Activated CD8-positive, alpha-beta T cell treated with anti-CD3 and anti-CD28 coated beads for 36 hours (primary cell): Measurements from ENCODE around the gene AFF1. TPM values are rescaled to one million over a fixed set of nuclear protein-coding genes. Genes with fewer than 3 reads are reported as not detected.
A peak's percentile ranks its signal among the peaks of the same experiment; 100 is the strongest.

Experiments used
- ATAC-seq: fragments of 200-7000 bp; cut with Tn5 transposase; one replicate; pipeline ENCODE4 v1.10.0; 2021; ENCODE audit warnings: mild to moderate bottlenecking, moderate library complexity
- CTCF ChIA-PET: fragments of 350-600 bp; sonication (Branson Sonifier 250); formaldehyde crosslinking; loops from one replicate; lab custom pipeline; 2021; ENCODE audit warnings: antibody characterized with exemption; lab: Charles Lee
- POLR2A ChIA-PET: fragments of 350-600 bp; sonication (Branson Sonifier 250); formaldehyde crosslinking; loops from one replicate; lab custom pipeline; 2021; ENCODE audit warnings: antibody characterized with exemption; lab: Charles Lee
- DNase-seq: peaks from one replicate; pipeline ENCODE4 v3.0.0-alpha.2; 2020
- H3K27ac Mint-ChIP-seq: one replicate; pipeline ENCODE4 v1.8.0; 2021; ENCODE audit warnings: mild to moderate bottlenecking, mixed read lengths
- H3K27me3 Mint-ChIP-seq: one replicate; pipeline ENCODE4 v1.8.0; 2021; ENCODE audit warnings: mixed read lengths
- H3K36me3 Mint-ChIP-seq: one replicate; pipeline ENCODE4 v1.8.0; 2021; ENCODE audit warnings: low read depth, mixed read lengths
- H3K4me1 Mint-ChIP-seq: one replicate; pipeline ENCODE4 v1.8.0; 2021; ENCODE audit warnings: low read depth, mixed read lengths
- H3K4me3 Mint-ChIP-seq: one replicate; pipeline ENCODE4 v1.8.0; 2021; ENCODE audit warnings: mild to moderate bottlenecking, moderate library complexity, mixed read lengths
- H3K9me3 Mint-ChIP-seq: one replicate; pipeline ENCODE4 v1.8.0; 2021; ENCODE audit warnings: mixed read lengths
- CTCF ChIP-seq: fragments of 200-600 bp; IDR thresholded peaks from one replicate; pipeline ENCODE4 v1.8.0; 2022; ENCODE audit warnings: antibody characterized with exemption, mild to moderate bottlenecking
- intact Hi-C: fragments of 100-400 bp; cut with micrococcal nuclease; formaldehyde crosslinking; loops from one replicate; pipeline ENCODE4 v1.10.0; 2022
- total RNA-seq, 2 experiments: library from RNA; stranded (reverse); gene quantifications; one replicate each; pipeline ENCODE4 v1.2.3, GENCODE V29; 2021

Gene AFF1
- total RNA-seq, 2 experiments from 2014 or later = 40.3 to 45.4 TPM

GRCh38 chr4:86947501-86948120, 12.8 kb downstream of the AFF1 start:
- ChIA-PET POLR2A (interaction anchor here (1.1 kb wide), 1 partner anchor 12 kb away, joined by 5 read pairs; no protein-coding TSS in a partner anchor), CTCF (no interaction called here)
- H3K27me3 Mint-ChIP-seq = no peaks in the 10 kb centered on the region
- ATAC-seq (peak; percentile 34), DNase-seq (no peak)
- intact Hi-C loops = no loop called here
- no peak for TF ChIP-seq CTCF
- H3K9me3 Mint-ChIP-seq = no peaks in the 10 kb centered on the region
- H3K4me3 Mint-ChIP-seq = no peak overlapping the region
- H3K27ac Mint-ChIP-seq = peak overlapping the region; percentile 65
- H3K4me1 Mint-ChIP-seq = peaks cover 36% of the 10 kb centered on the region
- peaks cover 12% of the 10 kb centered on the region for H3K36me3 Mint-ChIP-seq

- ChIA-PET POLR2A (no interaction called here), CTCF (no interaction called here)
- TF ChIP-seq CTCF = no peak
- H3K27me3 Mint-ChIP-seq = no peaks in the 10 kb centered on the region
- H3K27ac Mint-ChIP-seq = no peak overlapping the region
- intact Hi-C loops = no loop called here
- peaks cover 32% of the 10 kb centered on the region for H3K4me1 Mint-ChIP-seq
- H3K4me3 Mint-ChIP-seq = no peak overlapping the region
- DNase-seq (no peak), ATAC-seq (no peak)
- no peaks in the 10 kb centered on the region for H3K9me3 Mint-ChIP-seq
- peaks cover 15% of the 10 kb centered on the region for H3K36me3 Mint-ChIP-seq
Measured at GRCh38 chr4:86948276-86948675, 13.5 kb downstream of the AFF1 start.

DNA sequence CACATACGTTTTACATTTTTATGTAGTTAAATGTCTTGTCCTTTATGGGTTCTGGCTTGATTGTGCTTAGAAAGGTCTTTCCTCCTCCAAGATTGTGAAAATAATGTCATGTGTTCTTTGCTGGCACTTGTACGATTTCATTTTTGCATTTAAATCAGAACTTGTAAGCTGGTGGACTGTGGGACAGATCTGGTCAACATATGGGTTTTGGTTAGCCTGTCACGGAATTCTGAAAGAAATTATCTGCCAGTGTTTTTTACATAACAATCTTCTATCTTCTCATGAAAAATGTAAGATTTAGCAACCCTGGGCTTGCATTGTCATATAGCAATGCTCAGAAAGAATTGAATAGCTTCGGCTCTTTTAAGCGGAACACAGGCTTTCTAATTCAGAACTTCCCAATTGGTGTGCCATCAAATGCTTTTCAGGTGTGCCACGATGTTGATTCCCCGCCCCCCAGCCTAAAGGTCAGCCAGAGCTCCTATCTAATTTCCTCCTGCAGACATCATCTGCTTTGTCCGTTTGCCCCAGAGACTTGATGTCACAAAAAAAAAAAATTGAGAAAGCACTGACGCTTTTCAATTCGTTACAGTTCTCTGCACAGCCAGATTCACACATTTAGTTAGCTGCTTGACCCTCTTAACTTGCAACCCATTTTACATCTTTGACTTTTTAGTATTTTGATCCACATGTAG, 16.2 kb downstream of the AFF1 start:
- Mint-ChIP-seq H3K4me3 (no peak overlapping the region), H3K27ac (no peak overlapping the region), H3K36me3 (peaks cover 20% of the 10 kb centered on the region), H3K27me3 (no peaks in the 10 kb centered on the region), H3K9me3 (no peaks in the 10 kb centered on the region), H3K4me1 (peaks cover 25% of the 10 kb centered on the region)
- POLR2A ChIA-PET = interaction anchor here (0.5 to 1.3 kb wide), 3 partner anchors 12 to 89 kb away, joined by 3 read pairs; no protein-coding TSS in a partner anchor
- ATAC-seq = no peak
- CTCF ChIA-PET = interaction anchor here (1.2 kb wide), 1 partner anchor 28 kb away, joined by 4 read pairs; no protein-coding TSS in a partner anchor
- DNase-seq = no peak
- intact Hi-C loops = no loop called here
- no peak for TF ChIP-seq CTCF

- Mint-ChIP-seq H3K4me3 (no peak overlapping the region), H3K36me3 (peaks cover 23% of the 10 kb centered on the region), H3K27me3 (no peaks in the 10 kb centered on the region), H3K4me1 (peaks cover 32% of the 10 kb centered on the region), H3K27ac (no peak overlapping the region), H3K9me3 (no peaks in the 10 kb centered on the region)
- intact Hi-C loops = no loop called here
- CTCF ChIA-PET = interaction anchor here (0.8 kb wide), 1 partner anchor 66 kb away, joined by 3 read pairs; no protein-coding TSS in a partner anchor
- POLR2A ChIA-PET = no interaction called here
- ATAC-seq (peak; percentile 42), DNase-seq (no peak)
- no peak for TF ChIP-seq CTCF
Measured at GRCh38 chr4:86955888-86956451, 21.2 kb downstream of the AFF1 start.

- DNase-seq (no peak), ATAC-seq (peak; percentile 47)
- H3K4me3 Mint-ChIP-seq = no peak overlapping the region
- no peaks in the 10 kb centered on the region for H3K27me3 Mint-ChIP-seq
- TF ChIP-seq CTCF = no peak
- peaks cover 21% of the 10 kb centered on the region for H3K36me3 Mint-ChIP-seq
- H3K9me3 Mint-ChIP-seq = no peaks in the 10 kb centered on the region
- H3K4me1 Mint-ChIP-seq = peaks cover 41% of the 10 kb centered on the region
- POLR2A ChIA-PET = interaction anchor here (1.0 kb wide), 1 partner anchor 21 kb away, joined by 3 read pairs; no protein-coding TSS in a partner anchor
- intact Hi-C loops = no loop called here
- CTCF ChIA-PET = interaction anchor here (0.8 kb wide), 1 partner anchor 13 kb away, joined by 3 read pairs; no protein-coding TSS in a partner anchor
- no peak overlapping the region for H3K27ac Mint-ChIP-seq
Measured at GRCh38 chr4:86957215-86957614, 22.4 kb downstream of the AFF1 start.
